GM12801 (cell line): ENCODE data around the gene TCF7L1.

Experiments used
- TF ChIP-seq, protein P1 (sequence below): IDR thresholded peaks from one replicate; pipeline ENCODE4 v1.5.1; 2011; ENCODE audit warnings: control low read depth; ENCODE audit not compliant: insufficient read length; ENCODE audit errors: extremely low read depth

Gene TCF7L1

DNA sequence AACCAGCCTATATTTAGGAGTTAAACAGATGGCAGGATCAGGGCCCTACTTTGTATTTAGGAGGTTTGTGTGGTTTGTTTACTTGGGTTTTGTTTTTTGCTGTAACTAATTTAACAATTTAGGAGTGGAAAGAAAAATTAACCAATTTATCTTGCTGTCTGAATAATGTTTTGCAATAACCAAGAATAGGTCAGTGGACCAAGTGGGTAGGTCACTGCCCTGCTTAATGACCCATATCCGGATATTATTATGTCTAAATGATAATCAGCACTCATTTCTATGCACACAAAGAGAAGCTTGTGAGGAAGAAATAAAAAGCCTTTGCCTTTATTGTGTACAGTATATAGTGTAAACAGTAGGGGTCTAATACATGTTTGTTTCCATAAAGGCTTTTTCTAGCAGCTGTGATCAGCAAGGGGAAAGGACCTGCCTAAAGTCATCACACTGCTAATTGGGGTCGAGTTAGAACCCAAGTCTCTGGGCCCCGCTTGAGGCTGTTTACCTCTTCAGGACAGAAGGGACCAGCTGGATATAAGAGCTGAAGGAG lies 118.0 kb downstream of the TCF7L1 start:
- TF ChIP-seq, protein P1, sequence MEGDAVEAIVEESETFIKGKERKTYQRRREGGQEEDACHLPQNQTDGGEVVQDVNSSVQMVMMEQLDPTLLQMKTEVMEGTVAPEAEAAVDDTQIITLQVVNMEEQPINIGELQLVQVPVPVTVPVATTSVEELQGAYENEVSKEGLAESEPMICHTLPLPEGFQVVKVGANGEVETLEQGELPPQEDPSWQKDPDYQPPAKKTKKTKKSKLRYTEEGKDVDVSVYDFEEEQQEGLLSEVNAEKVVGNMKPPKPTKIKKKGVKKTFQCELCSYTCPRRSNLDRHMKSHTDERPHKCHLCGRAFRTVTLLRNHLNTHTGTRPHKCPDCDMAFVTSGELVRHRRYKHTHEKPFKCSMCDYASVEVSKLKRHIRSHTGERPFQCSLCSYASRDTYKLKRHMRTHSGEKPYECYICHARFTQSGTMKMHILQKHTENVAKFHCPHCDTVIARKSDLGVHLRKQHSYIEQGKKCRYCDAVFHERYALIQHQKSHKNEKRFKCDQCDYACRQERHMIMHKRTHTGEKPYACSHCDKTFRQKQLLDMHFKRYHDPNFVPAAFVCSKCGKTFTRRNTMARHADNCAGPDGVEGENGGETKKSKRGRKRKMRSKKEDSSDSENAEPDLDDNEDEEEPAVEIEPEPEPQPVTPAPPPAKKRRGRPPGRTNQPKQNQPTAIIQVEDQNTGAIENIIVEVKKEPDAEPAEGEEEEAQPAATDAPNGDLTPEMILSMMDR, result no peak

DNA sequence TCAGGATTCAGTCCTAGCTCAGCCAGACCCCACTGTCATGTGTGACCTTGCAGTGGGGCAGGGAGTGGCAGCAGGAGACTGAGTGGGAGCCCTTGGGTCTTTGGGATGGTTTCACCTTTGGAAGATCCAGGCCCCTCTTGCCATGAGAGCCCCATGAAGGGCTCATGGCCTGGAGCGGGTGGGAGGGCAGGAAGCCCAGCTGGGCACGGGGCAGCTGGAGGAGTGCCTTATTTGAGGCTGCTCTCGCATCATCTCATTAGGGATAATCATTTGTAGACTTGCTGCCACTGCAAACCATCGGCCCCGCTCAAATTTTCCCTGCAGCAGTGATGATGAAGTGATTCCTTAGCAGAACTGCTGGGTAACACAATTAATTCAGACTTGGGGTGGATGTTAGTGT lies 120.7 kb downstream of the TCF7L1 start:
- TF ChIP-seq, protein P1, result no peak

DNA sequence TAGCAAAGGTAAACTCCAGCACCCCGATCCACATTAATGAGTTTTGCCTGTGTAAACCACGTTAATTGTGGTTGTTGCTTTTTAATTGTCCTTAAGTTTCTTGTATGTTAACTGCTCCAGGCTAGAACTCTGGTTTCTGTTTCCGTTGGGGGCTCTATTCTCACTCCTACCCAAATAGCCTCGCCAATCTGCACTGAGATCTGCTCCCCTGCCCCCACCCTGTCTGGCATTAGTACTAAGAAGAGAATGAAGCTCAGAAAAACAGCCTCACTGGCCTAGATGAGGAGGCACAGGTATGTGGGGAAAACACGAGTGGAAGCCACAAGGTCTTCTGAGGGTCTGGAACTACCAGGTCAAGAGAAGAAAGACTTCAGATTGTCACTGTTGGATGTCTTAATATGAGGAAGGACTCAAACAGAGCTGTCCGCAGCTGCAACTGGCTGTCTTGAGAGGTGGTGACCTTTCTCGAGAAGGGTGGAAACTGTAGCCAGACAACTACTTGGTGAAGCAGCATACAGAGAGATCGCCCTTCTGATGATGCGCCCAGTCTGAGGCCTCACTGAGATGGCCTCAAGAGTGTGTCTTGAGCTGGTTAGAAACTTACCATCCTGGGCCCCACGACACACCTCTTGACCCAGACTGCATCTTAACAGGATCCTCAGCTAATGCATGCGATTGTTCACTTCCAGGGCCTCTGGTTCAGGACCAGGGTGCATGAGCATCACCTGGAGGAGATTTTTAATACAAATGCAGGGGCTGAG lies 121.5 kb downstream of the TCF7L1 start:
- TF ChIP-seq, protein P1, result no peak

DNA sequence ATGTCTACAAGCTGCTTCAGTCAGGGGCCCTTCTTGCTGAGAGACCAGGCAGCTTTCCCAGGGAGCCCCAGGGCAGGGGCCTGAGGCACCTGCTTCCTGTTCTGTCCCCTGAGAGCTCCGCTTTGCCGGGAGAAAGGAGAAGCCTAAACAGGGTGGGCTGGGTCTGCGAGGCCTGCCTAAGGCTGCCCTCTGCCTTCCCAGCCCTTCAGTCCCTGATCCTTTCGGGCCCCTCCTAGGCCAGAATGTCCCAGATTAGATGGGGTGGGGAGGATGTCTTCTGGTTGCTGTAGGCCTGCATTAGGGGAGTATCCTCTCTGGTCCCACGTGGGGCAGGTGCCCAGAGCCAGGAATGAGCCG lies 122.2 kb downstream of the TCF7L1 start:
- TF ChIP-seq, protein P1, result no peak

DNA sequence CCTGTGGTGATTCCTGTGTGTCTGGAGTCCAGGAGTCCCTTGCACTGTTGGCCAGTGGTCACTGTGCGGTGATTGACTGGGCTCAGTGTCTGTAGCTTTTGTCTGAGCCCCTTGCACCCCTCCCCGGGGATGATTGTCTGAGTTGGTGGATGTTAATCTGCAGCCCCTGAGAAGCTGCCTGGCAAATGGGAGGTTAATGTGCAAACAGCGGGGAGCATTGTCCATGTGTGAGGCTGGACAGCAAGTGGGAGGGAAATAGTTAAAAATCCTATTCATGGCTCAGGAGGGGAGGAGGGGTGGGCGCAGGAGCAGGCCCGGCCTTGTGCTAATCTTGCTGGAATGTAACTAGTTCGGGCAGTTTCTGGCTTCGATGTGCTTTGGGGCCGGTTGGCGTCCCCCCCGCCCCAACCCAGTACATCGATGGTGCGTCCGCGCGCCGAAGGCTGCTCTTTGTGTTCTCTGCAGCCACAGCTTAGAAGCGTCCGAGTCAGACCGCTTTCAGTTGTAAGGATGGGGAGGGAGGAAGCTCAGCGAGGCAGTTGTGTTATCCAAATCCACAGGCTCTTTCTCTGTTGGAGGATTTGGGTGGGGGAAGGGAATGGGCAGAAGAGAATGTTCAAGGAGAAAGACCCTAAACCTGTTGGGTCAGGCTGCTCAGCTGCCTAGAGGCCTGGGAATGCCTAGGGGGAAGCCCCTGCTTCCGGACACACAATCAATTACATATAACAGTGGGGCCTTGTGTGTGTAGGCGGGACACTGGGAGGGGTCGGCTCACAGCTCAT lies 122.8 kb downstream of the TCF7L1 start:
- TF ChIP-seq, protein P1, result no peak

DNA sequence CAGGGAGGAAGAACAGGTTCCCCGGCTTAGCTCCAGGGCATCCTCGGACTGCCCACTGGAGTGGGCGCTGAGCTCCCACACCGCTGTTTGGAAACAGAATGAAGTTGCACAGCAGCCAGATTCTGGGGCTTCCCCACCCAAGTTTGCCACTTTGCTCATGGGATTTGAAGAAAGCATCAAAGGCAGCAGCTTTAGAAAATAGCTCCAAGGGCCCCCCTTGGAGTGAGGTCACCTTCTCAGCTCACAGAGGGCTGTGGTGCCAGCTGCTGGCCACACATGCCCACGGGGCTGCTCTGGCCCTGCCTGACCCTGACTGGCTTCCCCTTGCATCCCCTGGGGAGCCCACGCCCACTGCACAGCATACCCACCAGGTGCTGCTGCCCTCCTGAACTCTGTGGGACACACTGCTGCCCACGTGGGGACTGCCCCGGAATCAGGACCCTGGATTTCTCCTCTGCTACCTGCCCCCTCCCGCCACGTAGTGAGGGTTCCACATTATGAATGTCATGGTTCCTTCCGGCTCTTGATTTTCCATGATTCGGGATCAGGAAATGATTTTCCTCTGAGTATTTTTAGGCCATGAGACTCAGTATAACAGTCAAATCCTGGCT lies 124.3 kb downstream of the TCF7L1 start:
- TF ChIP-seq, protein P1, result no peak

DNA sequence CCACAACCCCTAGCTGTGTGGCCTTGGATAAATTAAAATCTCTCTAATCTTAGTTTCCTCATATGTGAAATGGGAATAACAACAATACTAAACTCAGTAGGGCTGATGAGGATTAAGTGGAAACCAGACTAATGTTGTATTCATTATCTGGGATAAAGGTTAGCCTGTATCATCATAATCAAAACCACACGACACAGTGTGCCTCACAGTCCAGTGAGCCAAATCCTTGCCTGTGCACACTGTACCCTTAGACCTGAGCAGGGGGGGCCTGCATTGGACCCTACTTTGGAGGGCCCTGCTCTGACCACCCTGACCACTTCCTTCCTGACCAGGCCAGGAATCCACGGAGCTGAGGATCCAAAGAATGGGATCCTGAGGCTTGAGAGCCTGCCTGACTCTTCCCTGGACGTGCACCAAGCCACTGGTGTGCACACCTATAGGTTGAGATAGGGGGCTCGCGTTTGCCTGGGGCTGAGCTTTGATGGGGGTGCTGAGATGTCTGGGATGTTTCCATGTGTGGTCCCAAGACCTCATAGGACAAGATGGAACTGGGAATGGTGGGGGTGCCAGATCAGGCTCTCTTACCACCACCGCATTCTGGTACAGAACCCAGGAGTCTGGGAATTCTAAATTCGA lies 124.9 kb downstream of the TCF7L1 start:
- TF ChIP-seq, protein P1, result no peak
